GM12874 (cell line): ENCODE data around the gene TMTC2.

Experiments
- TF ChIP-seq, protein P1 (sequence below): IDR thresholded peaks from 2 replicates; pipeline ENCODE4 v1.5.1; 2011; ENCODE audit warnings: low read depth, mild to moderate bottlenecking, control low read depth, low read length, moderate library complexity; ENCODE audit not compliant: insufficient read depth

The TMTC2 gene

DNA sequence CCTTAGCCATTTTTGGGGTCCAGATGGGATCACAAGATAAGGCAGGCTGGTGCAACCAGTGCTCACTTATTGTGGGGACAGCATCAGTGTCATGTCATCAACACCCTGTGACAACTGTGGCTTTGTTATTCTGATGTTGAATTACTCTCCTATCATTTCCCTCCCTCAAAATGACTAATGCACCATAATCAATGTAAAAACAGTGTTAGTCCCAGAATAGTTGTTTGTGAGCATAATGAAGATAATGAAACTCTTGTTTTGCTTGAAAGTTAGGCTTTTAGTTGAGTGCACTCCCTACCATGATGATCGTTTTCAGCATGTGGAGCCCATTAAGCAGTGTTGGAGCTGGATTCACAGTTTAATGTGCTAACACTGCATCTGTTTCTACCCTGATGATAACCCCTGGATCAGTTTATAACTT, 151.4 kb downstream of the TMTC2 start:
- TF ChIP-seq, protein P1, sequence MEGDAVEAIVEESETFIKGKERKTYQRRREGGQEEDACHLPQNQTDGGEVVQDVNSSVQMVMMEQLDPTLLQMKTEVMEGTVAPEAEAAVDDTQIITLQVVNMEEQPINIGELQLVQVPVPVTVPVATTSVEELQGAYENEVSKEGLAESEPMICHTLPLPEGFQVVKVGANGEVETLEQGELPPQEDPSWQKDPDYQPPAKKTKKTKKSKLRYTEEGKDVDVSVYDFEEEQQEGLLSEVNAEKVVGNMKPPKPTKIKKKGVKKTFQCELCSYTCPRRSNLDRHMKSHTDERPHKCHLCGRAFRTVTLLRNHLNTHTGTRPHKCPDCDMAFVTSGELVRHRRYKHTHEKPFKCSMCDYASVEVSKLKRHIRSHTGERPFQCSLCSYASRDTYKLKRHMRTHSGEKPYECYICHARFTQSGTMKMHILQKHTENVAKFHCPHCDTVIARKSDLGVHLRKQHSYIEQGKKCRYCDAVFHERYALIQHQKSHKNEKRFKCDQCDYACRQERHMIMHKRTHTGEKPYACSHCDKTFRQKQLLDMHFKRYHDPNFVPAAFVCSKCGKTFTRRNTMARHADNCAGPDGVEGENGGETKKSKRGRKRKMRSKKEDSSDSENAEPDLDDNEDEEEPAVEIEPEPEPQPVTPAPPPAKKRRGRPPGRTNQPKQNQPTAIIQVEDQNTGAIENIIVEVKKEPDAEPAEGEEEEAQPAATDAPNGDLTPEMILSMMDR, result no peak

DNA sequence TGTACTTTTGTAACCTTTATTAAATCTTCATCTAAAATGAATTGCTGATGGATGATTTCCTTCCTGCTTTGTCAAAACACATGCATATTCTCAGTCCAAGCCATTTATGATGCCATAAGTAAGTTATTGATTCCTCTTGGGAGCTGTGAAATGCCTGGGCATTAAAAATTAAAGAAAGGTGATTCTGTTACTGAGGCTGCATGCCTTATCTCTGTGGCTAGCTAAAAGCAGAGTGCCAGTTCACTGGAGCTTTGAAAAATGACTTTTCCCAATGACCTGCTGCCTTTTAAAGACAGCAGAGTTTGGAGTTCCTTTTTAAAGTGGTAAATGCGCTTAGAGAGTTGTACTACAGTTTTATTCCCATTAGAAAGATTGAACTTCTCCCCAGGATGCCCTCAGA, 152.1 kb downstream of the TMTC2 start:
- TF ChIP-seq, protein P1, result no peak

DNA sequence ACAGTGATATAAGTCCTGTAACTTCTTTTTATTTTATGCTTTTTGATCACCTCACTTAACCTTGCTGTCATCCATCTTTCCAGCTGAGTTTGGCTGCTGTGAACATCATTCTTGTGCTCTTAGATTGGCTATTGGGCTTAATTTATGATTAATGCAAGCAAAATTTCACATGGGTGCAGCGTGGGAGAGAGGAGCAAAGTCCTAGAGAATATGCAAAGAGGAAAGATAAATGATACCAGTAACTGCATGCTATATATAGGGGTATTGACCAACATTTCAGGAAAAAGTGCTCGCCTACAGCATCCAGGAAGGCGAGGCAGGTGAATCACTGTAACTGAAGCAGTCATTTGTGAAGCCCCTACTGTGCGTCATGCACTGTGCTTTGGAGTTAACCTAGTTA, 153.1 kb downstream of the TMTC2 start:
- TF ChIP-seq, protein P1, result no peak

DNA sequence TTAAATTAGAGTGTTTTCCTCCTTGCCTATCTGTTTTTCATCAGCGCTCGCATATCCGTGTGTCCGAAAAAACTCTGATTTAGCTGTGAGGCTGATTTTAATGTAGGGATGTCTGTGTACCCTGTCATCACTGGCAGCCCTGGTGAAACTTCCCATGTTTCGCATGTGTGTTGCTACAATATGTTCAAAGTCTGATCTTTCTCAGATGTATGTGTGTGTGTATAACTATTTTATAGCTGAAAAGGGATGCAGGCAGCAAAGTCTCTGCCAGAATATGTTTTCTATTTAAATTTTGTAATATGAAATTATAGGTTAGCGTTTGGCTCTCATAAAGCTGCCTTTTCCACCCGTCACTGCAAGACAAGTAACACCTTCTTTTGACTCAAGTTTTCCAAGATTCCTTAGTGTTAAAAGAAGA, 154.8 kb downstream of the TMTC2 start:
- TF ChIP-seq, protein P1, result no peak

DNA sequence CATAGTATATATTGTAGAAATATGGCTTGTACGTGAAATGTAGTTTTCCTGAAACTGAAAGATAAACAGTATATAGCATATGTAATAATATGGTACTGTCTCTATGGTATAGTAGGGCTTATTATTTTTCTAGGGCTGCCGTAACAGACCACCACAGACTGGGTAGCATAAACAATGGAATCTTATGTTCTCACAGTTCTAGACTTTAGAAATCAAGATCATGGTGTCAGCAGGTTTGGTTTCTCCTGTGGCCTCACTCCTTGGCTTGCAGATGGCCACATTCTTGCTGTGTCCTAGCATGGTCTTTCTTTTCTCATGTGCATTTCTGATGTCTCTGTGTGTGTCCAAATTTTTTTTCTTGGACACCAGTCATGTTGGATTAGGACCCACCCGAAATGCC, 155.8 kb downstream of the TMTC2 start:
- TF ChIP-seq, protein P1, result no peak

DNA sequence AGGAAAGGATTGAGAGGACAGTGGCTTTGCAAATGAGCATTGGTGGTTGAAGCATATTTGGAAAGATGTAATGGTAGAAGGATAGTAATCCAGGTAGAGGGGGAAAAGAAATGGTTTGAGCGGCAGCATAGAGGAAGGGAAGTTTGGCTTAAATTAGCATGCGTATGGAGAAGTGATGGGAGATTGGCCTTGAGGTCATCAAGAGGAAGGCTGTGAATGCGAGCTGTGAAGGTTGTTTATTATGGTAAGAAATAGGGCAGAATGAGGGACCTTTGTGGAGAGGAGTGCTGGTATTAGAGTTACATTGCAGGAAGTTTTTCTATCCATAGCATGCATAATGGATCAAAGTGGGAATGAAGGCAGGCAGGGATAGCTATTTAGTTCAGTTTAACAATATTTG, 162.1 kb downstream of the TMTC2 start:
- TF ChIP-seq, protein P1, result no peak

DNA sequence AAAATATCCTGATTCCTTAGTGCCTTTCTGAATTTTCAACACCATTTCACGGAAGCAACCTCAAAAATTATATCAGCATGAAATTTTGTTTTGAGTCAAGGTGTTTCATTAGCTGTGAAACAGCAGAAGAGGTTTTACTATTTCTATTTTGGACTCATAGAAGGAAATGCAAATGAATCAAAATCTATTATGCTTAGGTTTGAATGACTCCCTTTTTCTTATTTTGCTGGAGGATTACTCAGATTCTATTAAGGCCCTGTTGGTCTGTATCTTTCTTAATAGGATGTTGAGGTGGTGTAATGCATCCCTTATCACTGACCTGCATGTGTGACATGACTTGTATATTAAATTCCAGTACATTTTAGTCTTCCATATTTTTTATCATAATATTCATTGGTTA, 165.8 kb downstream of the TMTC2 start:
- TF ChIP-seq, protein P1, result no peak

DNA sequence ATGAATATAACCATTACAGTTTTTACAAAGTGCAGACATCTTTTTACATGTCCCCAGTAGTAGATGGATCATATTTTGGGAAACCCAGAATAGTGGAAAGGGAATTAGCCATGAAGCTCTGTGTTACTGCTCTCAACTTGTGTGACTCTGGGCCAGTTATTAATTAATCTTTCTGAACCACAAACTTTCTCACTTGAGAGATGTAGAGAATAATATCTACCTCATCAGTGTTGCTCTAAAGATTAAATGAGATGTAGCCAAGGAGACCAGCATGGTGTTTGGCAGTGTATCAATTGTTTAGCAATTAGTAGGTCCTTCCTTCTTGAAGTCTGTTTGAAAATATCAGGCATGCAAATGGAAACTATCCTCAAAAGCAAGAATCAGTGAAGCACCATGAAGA, 169.2 kb downstream of the TMTC2 start:
- TF ChIP-seq, protein P1, result no peak
